Measurements from ENCODE around the gene POLRMT. TPM values are rescaled to one million over a fixed set of nuclear protein-coding genes. Genes with fewer than 3 reads are reported as not detected.
"Not testable (repeated sequence)": the region's sequence is repeated elsewhere in the genome, so short reads cannot be mapped to it uniquely, and the experiment has no call there.

Gene POLRMT
- total RNA-seq, 2 donors from 2014 or later = 55.0 to 104 TPM

- ATAC-seq (no peak), DNase-seq (ENCODE audit: low spot score) (no peak)
- no peak overlapping the region for H3K4me3 Mint-ChIP-seq
- H3K9me3 Mint-ChIP-seq = no peaks in the 10 kb centered on the region
- H3K4me1 Mint-ChIP-seq (ENCODE audit: low read depth in 2 of 2) = peaks cover 0 to 3% of the 10 kb centered on the region in 2 donors
- H3K27me3 Mint-ChIP-seq = no peaks in the 10 kb centered on the region
- no peaks in the 10 kb centered on the region for H3K36me3 Mint-ChIP-seq
- no peak overlapping the region for H3K27ac Mint-ChIP-seq
Observed at GRCh38 chr19:621819-622218, 11.5 kb downstream of the POLRMT start.

GRCh38 chr19:621191-621590 lies 12.1 kb downstream of the POLRMT start:
- not testable (repeated sequence) for H3K9me3 Mint-ChIP-seq; ATAC-seq; H3K4me3 Mint-ChIP-seq; H3K4me1 Mint-ChIP-seq (ENCODE audit: low read depth in 2 of 2); H3K27ac Mint-ChIP-seq; H3K36me3 Mint-ChIP-seq; DNase-seq (ENCODE audit: low spot score); H3K27me3 Mint-ChIP-seq

DNA sequence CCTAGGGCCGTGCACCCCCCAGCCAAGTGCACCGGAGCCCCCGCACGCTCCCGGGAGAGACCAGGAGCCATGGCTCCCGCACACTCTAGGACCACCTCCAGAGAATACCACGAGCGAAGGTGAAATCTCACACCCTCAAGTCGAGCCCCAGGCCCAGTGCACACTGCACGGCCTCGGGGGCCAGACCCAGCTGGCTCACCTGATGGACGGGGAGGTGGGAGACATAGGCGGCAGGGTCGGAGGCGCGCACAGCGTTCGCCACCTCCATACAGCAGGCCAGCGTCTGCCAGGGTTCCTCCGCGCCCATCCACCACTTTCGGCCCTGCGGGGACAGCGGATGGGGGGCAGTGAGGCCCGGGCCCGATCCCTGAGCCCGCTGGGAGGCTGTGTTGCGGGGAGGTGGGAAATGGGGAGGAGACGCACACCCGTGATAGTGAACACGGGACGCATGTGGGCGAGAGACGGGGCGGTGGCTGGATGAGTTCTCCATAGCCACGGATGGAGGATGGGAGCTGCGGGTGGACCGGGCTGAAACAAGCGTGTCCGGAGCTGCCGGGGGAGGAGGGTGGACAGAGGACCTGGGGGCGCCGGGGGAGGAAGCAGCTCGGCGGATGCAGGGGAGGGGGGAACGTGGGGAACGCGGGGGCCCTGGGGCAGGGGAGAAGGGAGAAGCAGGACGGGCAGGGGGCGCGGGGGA lies 13.0 kb downstream of the POLRMT start:
- no peak overlapping the region for H3K4me3 Mint-ChIP-seq
- no peaks in the 10 kb centered on the region for H3K9me3 Mint-ChIP-seq
- ATAC-seq = no peak
- no peaks in the 10 kb centered on the region for H3K27me3 Mint-ChIP-seq
- no peak for DNase-seq (ENCODE audit: low spot score)
- no peak overlapping the region for H3K27ac Mint-ChIP-seq
- peaks cover 0 to 2% of the 10 kb centered on the region in 2 donors for H3K4me1 Mint-ChIP-seq (ENCODE audit: low read depth in 2 of 2)
- no peaks in the 10 kb centered on the region for H3K36me3 Mint-ChIP-seq

DNA sequence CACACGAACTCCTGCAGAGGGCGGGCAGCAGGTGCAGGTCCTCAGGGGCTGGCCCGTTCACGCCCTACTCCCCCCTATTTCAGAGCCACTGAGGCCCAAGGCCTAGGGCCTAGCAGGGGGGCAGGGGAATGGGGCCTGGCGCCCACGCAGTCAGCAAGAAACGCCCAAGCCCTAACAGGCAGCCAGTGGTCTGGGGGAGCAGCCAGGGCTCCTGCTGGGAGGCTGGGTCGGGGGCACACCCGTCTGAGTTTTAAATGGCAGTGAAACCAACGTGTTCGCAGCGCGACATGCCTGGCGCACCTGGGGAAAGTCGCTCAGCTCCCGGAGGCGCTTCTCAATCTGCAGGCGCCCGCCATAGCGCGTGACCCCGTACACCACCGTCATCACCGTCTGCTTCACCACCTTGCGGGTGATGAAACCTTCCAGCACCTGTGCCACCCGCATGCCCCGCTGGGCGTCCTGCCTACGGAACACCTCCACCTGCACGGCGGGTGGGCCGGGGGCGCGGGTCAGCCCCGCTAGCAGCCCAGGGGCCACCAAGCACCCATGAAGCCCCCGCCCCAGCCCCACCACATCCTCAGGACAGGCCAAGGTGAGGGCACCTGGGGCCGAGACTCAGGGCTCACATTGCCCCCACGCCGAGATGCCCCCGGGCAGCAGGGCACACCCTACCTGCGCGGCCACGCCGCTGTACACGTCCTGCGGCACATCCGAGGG lies 13.9 kb downstream of the POLRMT start:
- no peak for DNase-seq (ENCODE audit: low spot score)
- H3K27me3 Mint-ChIP-seq = peaks cover 0 to 4% of the 10 kb centered on the region in 2 donors
- H3K9me3 Mint-ChIP-seq = no peaks in the 10 kb centered on the region
- H3K36me3 Mint-ChIP-seq = no peaks in the 10 kb centered on the region
- no peak overlapping the region for H3K4me3 Mint-ChIP-seq
- no peak for ATAC-seq
- H3K27ac Mint-ChIP-seq = no peak overlapping the region
- peaks cover 0 to 2% of the 10 kb centered on the region in 2 donors for H3K4me1 Mint-ChIP-seq (ENCODE audit: low read depth in 2 of 2)

GRCh38 chr19:618674-619285 lies 14.6 kb downstream of the POLRMT start:
- DNase-seq (ENCODE audit: low spot score) = no peak
- Mint-ChIP-seq H3K27me3 (peaks cover 0 to 6% of the 10 kb centered on the region in 2 donors), H3K9me3 (no peaks in the 10 kb centered on the region), H3K27ac (no peak overlapping the region), H3K4me1 (ENCODE audit: low read depth in 2 of 2) (peaks cover 0 to 2% of the 10 kb centered on the region in 2 donors), H3K36me3 (no peaks in the 10 kb centered on the region), H3K4me3 (no peak overlapping the region)
- ATAC-seq = no peak

DNA sequence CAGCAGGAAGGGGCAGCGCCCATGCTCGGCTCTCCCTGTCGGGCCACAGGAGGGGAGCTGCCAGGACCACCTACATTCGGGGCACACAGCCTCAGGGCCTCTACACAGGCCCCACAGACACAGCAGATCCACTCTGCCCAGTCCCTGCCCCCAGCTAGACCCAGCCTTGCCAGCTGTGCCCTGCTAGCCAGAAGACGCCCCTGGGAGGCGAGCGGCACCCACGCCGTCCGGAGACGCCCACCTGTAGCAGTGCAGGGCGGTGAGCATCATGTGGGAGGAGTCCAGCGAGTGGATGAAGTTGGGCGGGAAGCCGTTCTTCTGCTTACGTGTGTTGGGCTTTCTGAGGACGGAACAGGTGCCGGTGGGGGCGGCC lies 15.1 kb downstream of the POLRMT start:
- Mint-ChIP-seq H3K36me3 (no peaks in the 10 kb centered on the region), H3K27me3 (peaks cover 0 to 6% of the 10 kb centered on the region in 2 donors), H3K4me3 (no peak overlapping the region), H3K4me1 (ENCODE audit: low read depth in 2 of 2) (peaks cover 0 to 2% of the 10 kb centered on the region in 2 donors), H3K27ac (no peak overlapping the region), H3K9me3 (no peaks in the 10 kb centered on the region)
- DNase-seq (ENCODE audit: low spot score) (no peak), ATAC-seq (no peak)

DNA sequence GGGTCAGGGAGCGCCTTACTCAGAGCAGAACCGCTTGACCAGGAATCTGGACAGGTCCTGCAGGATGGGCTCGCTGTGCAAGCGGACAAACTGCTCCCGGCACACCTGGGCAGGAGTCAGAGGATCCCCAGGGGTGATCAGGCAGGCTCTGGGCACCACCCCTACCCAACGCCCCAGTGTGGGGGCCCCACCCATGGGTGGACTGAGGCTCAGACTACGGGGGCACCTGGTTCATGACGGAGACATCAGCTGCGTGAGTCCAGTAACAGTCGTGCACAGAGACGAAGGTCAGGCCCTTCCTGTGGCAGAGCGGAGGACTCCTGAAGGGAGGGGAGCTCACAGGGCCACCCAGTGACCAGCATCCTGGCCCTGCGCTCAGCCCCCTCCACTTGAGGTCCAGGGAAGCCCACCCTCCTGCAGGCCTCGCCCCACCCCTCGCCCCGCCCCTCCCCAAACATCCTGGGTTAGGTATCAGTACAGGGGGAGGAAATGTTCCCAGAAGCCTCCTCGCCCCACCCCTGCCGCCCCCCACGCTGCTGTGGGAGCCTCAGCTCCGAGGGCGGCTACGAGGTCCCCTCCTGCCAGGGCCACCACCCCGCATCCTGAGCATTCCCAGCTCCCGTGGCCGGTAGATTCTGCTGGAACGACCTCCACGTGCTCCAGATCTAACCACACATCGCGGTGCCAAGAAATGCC lies 15.6 kb downstream of the POLRMT start:
- Mint-ChIP-seq H3K27ac (no peak overlapping the region), H3K27me3 (peaks cover 0 to 6% of the 10 kb centered on the region in 2 donors), H3K4me1 (ENCODE audit: low read depth in 2 of 2) (peaks cover 0 to 7% of the 10 kb centered on the region in 2 donors), H3K9me3 (no peaks in the 10 kb centered on the region), H3K4me3 (no peak overlapping the region), H3K36me3 (no peaks in the 10 kb centered on the region)
- DNase-seq (ENCODE audit: low spot score) (no peak), ATAC-seq (no peak)

DNA sequence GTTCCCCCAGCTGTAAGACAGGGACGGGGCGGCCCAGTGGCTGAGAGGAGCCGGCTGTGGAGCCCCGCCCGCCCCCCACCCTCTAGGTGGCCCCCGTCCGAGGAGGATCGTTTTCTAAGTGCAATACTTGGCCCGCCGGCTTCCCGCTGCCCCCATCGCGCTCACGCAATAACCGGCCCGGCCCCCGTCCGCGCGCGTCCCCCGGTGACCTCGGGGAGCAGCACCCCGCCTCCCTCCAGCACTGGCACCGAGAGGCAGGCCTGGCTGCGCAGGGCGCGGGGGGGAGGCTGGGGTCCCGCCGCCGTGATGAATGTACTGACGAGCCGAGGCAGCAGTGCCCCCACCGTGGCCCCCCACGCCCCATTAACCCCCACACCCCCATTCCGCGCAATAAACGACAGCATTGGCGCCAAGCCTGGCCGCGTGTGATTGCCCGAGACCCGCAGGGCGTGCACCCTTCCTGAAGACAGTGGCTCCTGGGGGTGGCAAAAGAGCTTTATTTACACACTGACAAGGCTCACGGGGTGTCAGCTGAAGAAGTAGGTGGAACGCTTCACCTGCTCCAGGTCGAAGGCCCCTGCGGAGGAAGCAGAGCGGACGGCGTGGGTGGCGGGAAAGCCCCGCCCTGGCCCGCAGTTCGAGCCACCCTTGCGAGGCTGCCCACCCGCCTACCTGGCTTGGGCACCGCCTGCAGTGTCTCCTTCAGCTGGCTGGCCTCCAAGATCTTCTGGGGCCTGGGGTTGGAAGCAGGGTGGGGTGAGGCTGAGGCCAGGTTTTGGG lies 16.4 kb downstream of the POLRMT start:
- Mint-ChIP-seq H3K4me3 (no peak overlapping the region), H3K4me1 (ENCODE audit: low read depth in 2 of 2) (peaks cover 0 to 7% of the 10 kb centered on the region in 2 donors), H3K27ac (no peak overlapping the region), H3K27me3 (peaks cover 0 to 6% of the 10 kb centered on the region in 2 donors), H3K36me3 (no peaks in the 10 kb centered on the region), H3K9me3 (no peaks in the 10 kb centered on the region)
- no peak for DNase-seq (ENCODE audit: low spot score)
- no peak for ATAC-seq

- ATAC-seq (no peak), DNase-seq (ENCODE audit: low spot score) (no peak)
- Mint-ChIP-seq H3K36me3 (no peaks in the 10 kb centered on the region), H3K27ac (no peak overlapping the region), H3K9me3 (no peaks in the 10 kb centered on the region), H3K4me3 (no peak overlapping the region), H3K4me1 (ENCODE audit: low read depth in 2 of 2) (peaks cover 6 to 11% of the 10 kb centered on the region in 2 donors), H3K27me3 (peaks cover 0 to 6% of the 10 kb centered on the region in 2 donors)
Observed at GRCh38 chr19:616062-616700, 17.2 kb downstream of the POLRMT start.

DNA sequence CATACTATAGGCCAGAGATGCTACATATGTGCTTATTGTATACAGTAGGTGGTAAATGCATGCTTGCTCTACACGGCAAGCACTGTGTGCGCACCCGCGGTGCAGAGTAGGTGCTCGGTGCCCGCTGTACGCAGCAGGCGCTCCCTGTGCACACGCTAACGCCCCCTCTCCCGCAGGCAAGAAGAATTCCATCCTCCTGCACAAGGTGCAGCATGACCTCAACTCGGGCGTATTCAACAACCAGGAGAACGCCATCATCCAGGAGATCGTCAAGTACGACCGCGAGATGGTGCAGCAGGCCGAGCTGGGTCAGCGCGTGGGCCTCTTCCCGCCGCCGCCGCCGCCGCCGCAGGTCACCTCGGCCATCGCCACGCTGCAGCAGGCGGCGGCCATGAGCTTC lies 17.7 kb downstream of the POLRMT start:
- H3K4me1 Mint-ChIP-seq (ENCODE audit: low read depth in 2 of 2) = peaks cover 11 to 16% of the 10 kb centered on the region in 2 donors
- DNase-seq (ENCODE audit: low spot score) (no peak), ATAC-seq (no peak)
- no peak overlapping the region for H3K4me3 Mint-ChIP-seq
- H3K27me3 Mint-ChIP-seq = peaks cover 0 to 9% of the 10 kb centered on the region in 2 donors
- no peaks in the 10 kb centered on the region for H3K36me3 Mint-ChIP-seq
- no peak overlapping the region for H3K27ac Mint-ChIP-seq
- H3K9me3 Mint-ChIP-seq = no peaks in the 10 kb centered on the region

GRCh38 chr19:613732-614567 lies 19.4 kb downstream of the POLRMT start:
- H3K36me3 Mint-ChIP-seq = no peaks in the 10 kb centered on the region
- ATAC-seq (no peak), DNase-seq (ENCODE audit: low spot score) (no peak)
- H3K4me1 Mint-ChIP-seq (ENCODE audit: low read depth in 2 of 2) = peaks cover 11 to 19% of the 10 kb centered on the region in 2 donors
- no peak overlapping the region for H3K4me3 Mint-ChIP-seq
- peaks cover 0 to 9% of the 10 kb centered on the region in 2 donors for H3K27me3 Mint-ChIP-seq
- no peak overlapping the region for H3K27ac Mint-ChIP-seq
- no peaks in the 10 kb centered on the region for H3K9me3 Mint-ChIP-seq

GRCh38 chr19:612941-613340 lies 20.4 kb downstream of the POLRMT start:
- Mint-ChIP-seq H3K9me3 (no peaks in the 10 kb centered on the region), H3K36me3 (no peaks in the 10 kb centered on the region), H3K4me1 (ENCODE audit: low read depth in 2 of 2) (peaks cover 11 to 19% of the 10 kb centered on the region in 2 donors), H3K27me3 (peaks cover 0 to 9% of the 10 kb centered on the region in 2 donors), H3K4me3 (no peak overlapping the region), H3K27ac (no peak overlapping the region)
- no peak for ATAC-seq
- DNase-seq (ENCODE audit: low spot score) = no peak
